GM21786 (cell line): ENCODE measurements around the gene LYPD6.

Experiments used
- ATAC-seq: cut with Tn5 transposase; IDR thresholded peaks from one replicate; pipeline ENCODE4 v1.9.1; 2021; ENCODE audit not compliant: unreplicated experiment

LYPD6 gene

GRCh38 chr2:149448315-149448714 is 117.9 kb downstream of the LYPD6 start:
- ATAC-seq, result no peak

GRCh38 chr2:149449017-149449416 is 118.6 kb downstream of the LYPD6 start:
- ATAC-seq, result no peak

- ATAC-seq, result peak; percentile 55
Observed at GRCh38 chr2:149451417-149452165, 121.2 kb downstream of the LYPD6 start.

GRCh38 chr2:149456285-149456684 is 125.9 kb downstream of the LYPD6 start:
- no peak for ATAC-seq

- no peak for ATAC-seq
Observed at GRCh38 chr2:149458502-149458901, 128.1 kb downstream of the LYPD6 start.

- peak; percentile 92 for ATAC-seq
Observed at GRCh38 chr2:149463328-149464002, 133.1 kb downstream of the LYPD6 start.

- ATAC-seq, result no peak
Observed at GRCh38 chr2:149464396-149464795, 134.0 kb downstream of the LYPD6 start.

- no peak for ATAC-seq
Observed at GRCh38 chr2:149465873-149466272, 135.5 kb downstream of the LYPD6 start.

GRCh38 chr2:149466635-149467034 is 136.2 kb downstream of the LYPD6 start:
- no peak for ATAC-seq

- ATAC-seq, result no peak
Observed at GRCh38 chr2:149467436-149467835, 137.0 kb downstream of the LYPD6 start.

GRCh38 chr2:149468636-149469035 is 138.2 kb downstream of the LYPD6 start:
- no peak for ATAC-seq

- no peak for ATAC-seq
Observed at GRCh38 chr2:149470046-149470445, 139.7 kb downstream of the LYPD6 start.

GRCh38 chr2:149472413-149472812 is 142.0 kb downstream of the LYPD6 start:
- ATAC-seq, result no peak

GRCh38 chr2:149473068-149473467 is 142.7 kb downstream of the LYPD6 start:
- no peak for ATAC-seq

- ATAC-seq, result no peak
Observed at GRCh38 chr2:149473521-149473920, 143.1 kb downstream of the LYPD6 start.

GRCh38 chr2:149483004-149483605 is 152.7 kb downstream of the LYPD6 start:
- ATAC-seq, result no peak

- ATAC-seq, result no peak
Observed at GRCh38 chr2:149486664-149487063, 156.3 kb downstream of the LYPD6 start.

- ATAC-seq, result no peak
Observed at GRCh38 chr2:149487189-149487588, 156.8 kb downstream of the LYPD6 start.

- ATAC-seq, result no peak
Observed at GRCh38 chr2:149488706-149489440, 158.5 kb downstream of the LYPD6 start.

GRCh38 chr2:149489452-149489851 is 159.1 kb downstream of the LYPD6 start:
- ATAC-seq, result no peak

GRCh38 chr2:149490296-149490695 is 159.9 kb downstream of the LYPD6 start:
- no peak for ATAC-seq
